HEK293T (cell line): ENCODE data around the gene LCTL.

ENCODE experiments used
- BHLHE40 ChIP-seq: fragments of 450-650 bp; IDR thresholded peaks from 2 replicates; pipeline ENCODE4 v1.6.1; 2016; ENCODE audit warnings: mild to moderate bottlenecking, moderate library complexity, borderline replicate concordance
- ELF4 ChIP-seq: fragments of 450-650 bp; IDR thresholded peaks from 2 replicates; pipeline ENCODE4 v1.6.1; 2017; ENCODE audit warnings: antibody characterized with exemption
- SP1 ChIP-seq: fragments of 450-650 bp; IDR thresholded peaks from 2 replicates; pipeline ENCODE4 v1.6.1; 2017

DNA sequence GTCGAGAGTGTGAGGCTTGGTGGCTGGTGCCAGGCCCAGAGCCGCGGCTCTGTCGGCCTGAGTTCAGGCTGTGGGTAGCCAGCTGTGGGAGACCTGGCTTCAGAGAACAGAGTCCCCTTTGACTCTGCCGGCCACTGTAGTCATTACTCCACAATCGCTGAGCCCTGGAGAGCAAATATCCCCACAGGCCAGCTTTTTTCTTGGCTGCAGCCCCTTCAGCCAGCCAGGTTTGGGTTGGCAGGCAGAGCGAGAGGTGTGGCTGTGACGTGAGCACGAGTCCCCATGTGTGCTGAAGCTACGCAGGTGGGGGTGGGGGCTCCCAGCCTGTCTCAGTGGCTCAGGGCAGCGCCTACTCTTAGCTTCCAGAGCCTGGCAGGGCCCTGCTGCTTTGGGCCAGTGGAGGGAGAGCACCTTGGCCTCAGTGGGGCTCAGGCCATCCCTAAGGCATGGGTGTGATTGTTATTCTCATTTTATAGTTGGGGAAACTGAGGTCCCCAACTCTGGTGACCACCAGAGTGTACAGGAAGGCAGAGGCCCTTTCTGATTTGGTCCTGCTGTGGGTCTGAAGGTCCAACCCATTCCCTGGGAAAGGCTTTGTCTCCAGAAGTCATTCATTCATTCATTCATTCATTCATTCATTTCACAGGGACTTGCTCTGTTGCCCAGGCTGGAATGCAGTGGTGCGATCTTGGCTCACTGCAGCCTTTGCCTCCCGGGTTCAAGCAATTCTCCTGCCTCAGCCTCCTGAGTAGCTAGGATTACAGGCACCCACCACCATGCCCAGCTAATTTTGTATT, 45.7 kb upstream of the LCTL start:
- no peak for TF ChIP-seq ELF4
- no peak for TF ChIP-seq SP1
- no peak for TF ChIP-seq BHLHE40
